HG02642 (cell line): Measurements from ENCODE around the gene APOBEC3A.
"Not testable (repeated sequence)": the region's sequence is repeated elsewhere in the genome, so short reads cannot be mapped to it uniquely, and the experiment has no call there.

Experiments
- ATAC-seq: cut with Tn5 transposase; IDR thresholded peaks from one replicate; pipeline ENCODE4 v1.9.1; 2021; ENCODE audit warnings: mild to moderate bottlenecking; ENCODE audit not compliant: unreplicated experiment, poor library complexity

The APOBEC3A gene

GRCh38 chr22:38974170-38974825 is 16.9 kb downstream of the APOBEC3A start:
- ATAC-seq = no peak

- no peak for ATAC-seq
Observed at GRCh38 chr22:38974826-38975175, 17.4 kb downstream of the APOBEC3A start.

GRCh38 chr22:38977289-38977688 is 19.9 kb downstream of the APOBEC3A start:
- ATAC-seq = not testable (repeated sequence)

GRCh38 chr22:38980587-38980986 is 23.2 kb downstream of the APOBEC3A start:
- not testable (repeated sequence) for ATAC-seq

GRCh38 chr22:38981005-38981991 is 23.9 kb downstream of the APOBEC3A start:
- ATAC-seq = peak; percentile 5

GRCh38 chr22:38981992-38982927 is 24.9 kb downstream of the APOBEC3A start, which contains the start of gene APOBEC3B:
TSS of gene APOBEC3B (plus strand) at chr22:38982347. CDS start at chr22:38982454, 107 bp downstream.
- ATAC-seq = peak; percentile 71

GRCh38 chr22:38984224-38984623 is 26.8 kb downstream of the APOBEC3A start:
- no peak for ATAC-seq

GRCh38 chr22:38984784-38985757 is 27.7 kb downstream of the APOBEC3A start:
- peak; percentile 63 for ATAC-seq

GRCh38 chr22:38986629-38987028 is 29.2 kb downstream of the APOBEC3A start:
- ATAC-seq = no peak

- no peak for ATAC-seq
Observed at GRCh38 chr22:38987171-38987895, 29.9 kb downstream of the APOBEC3A start.

- no peak for ATAC-seq
Observed at GRCh38 chr22:38989466-38989865, 32.1 kb downstream of the APOBEC3A start.

- ATAC-seq = not testable (repeated sequence)
Observed at GRCh38 chr22:38992871-38993371, 35.5 kb downstream of the APOBEC3A start.

- ATAC-seq = no peak
Observed at GRCh38 chr22:38996105-38996504, 38.7 kb downstream of the APOBEC3A start.

- ATAC-seq = no peak
Observed at GRCh38 chr22:38997518-38997917, 40.1 kb downstream of the APOBEC3A start.

GRCh38 chr22:39003165-39003638 is 45.8 kb downstream of the APOBEC3A start:
- peak; percentile 75 for ATAC-seq

GRCh38 chr22:39007177-39007576 is 49.8 kb downstream of the APOBEC3A start:
- ATAC-seq = no peak

- not testable (repeated sequence) for ATAC-seq
Observed at GRCh38 chr22:39008271-39008850, 51.0 kb downstream of the APOBEC3A start.

- no peak for ATAC-seq
Observed at GRCh38 chr22:39010946-39011345, 53.5 kb downstream of the APOBEC3A start.
